Measurements from ENCODE around the gene LMX1A.
A peak's percentile ranks its signal among the peaks of the same experiment; 100 is the strongest.

Gene LMX1A

GRCh38 chr1:165265196-165265838 lies 91.2 kb downstream of the LMX1A start:
- no peak for DNase-seq (ENCODE audit: low spot score)

- DNase-seq (ENCODE audit: low spot score) = no peak
These were observed 96.6 kb downstream of the LMX1A start for GRCh38 chr1:165259706-165260428.

- no peak for DNase-seq (ENCODE audit: low spot score)
These were observed 97.3 kb downstream of the LMX1A start for GRCh38 chr1:165259236-165259635.

DNA sequence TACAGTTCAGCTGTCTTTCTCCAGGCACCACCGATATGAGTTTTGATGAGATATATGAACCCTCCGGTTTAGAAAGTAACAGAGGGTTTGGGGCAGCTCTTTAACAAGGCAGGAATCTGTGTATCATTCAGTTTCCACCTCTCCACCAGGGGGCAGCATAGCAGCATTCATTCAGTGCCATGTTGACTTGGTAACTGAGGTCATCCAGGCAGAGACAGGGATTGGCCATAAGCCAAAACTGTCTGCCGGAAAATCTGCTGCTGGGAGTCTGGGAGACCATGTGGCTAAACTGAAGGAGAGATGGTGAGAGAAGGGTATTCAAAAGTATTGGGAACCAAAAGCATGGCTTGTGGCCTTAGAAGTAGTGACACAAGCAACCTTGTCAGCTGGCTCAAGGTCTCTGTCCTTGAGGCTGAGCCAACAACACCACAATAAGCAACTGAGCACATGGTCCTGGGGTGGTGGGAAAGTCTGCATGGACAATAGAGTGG lies 98.5 kb downstream of the LMX1A start:
- peak; percentile 35 for DNase-seq (ENCODE audit: low spot score)

DNA sequence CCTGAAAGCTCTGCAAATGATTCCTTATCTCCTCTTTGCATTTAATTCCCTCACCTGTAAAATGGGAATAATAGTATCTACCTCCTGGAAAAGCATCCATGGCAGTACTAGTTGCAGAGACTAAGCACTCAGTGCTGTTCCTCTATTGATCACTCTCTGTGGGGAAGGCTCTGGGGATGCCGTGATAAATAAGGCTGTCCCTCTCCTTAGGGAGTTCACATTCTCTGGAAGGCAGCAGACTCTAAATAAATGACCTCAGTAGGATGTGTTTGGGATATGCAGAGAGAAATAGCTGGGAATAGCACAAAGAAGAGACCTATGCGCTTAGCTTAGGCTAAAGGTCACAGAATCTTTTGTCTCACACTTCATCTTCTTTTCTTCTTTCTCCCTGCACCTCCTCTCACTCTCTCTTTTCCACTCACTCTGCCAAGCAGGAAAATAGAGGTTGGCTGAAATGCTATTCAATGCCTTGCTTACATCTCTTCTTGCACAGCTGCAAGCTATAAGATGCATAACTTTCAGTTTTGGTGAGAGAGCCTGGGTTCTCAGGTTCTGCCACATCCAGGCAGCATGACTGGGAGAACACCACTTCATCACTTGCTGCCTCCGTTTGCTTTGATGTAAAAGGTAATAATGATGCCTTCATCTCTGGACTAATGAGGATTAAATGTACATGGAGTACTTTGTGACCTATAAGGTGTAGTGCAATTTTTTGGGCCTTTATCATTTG lies 101.5 kb downstream of the LMX1A start:
- DNase-seq (ENCODE audit: low spot score) = no peak

- DNase-seq (ENCODE audit: low spot score) = no peak
These were observed 102.1 kb downstream of the LMX1A start for GRCh38 chr1:165254376-165254775.

DNA sequence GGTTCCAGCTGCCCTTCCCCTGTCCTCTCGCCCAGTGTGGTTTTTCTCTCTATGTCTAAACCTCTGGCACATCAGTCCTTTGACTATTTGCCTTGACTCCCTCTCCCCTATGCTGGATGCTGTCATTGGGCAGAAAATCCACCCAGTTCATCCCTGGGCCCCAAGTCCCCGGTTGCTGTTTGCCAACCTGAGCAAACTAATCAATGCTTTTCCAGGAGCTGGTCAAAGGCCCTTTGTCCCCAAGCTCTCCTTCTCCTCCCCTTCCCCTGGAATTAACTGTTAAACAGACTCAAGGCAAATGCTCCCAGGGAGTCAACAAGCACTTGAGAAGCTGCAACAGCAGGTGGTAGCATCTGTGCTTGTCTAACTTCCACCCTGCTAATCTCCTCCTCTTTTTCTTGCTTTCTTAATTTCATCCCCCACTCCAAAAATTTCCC lies 102.7 kb downstream of the LMX1A start:
- DNase-seq (ENCODE audit: low spot score) = no peak

DNA sequence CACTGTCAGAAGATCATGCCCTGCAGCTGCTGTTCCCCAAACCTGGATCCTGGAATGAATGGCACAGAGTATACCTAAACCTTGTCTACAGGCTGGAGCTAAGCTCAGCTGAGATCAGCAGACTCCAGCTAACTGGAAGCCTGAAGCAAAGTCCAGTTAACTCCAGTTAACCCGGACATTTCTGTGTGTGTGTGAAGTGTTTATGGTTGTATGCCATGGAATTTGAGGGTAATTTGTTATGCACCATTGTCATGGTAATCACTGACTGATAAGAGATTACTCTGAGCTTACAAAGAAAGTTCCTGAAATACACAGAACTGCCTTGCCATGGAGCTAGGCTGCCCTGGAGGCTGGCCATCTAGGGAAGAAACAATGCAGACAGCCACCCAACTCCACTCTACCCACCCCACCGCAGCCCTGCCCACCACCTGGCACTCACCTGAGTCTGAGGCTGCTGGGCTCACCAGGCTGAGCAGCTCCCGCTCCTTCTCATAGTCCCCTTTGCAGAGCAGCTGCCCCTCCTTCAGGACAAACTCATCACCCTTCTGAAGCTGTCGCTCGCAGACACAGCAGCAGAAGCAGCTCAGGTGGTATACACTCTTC lies 107.4 kb downstream of the LMX1A start:
- DNase-seq (ENCODE audit: low spot score) = no peak

DNA sequence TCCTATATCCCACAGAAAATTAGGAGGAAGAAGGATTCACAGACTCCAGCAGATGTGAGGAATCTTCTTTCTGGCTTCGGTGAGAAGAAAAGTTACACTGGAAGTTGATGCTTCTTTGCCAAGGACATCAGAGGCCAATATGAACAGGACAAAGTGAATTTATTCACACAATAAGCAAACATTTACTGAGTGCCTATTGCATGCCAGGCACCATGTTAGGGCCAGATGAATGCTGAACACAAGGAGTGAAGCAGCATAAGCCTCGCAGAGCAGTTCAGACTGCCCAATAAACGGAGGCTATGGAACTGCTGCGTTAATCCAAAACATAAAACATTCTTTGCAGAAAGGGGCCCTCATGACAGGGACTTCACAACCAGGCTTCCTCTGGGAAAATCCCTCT lies 114.6 kb downstream of the LMX1A start:
- DNase-seq (ENCODE audit: low spot score) = no peak

DNA sequence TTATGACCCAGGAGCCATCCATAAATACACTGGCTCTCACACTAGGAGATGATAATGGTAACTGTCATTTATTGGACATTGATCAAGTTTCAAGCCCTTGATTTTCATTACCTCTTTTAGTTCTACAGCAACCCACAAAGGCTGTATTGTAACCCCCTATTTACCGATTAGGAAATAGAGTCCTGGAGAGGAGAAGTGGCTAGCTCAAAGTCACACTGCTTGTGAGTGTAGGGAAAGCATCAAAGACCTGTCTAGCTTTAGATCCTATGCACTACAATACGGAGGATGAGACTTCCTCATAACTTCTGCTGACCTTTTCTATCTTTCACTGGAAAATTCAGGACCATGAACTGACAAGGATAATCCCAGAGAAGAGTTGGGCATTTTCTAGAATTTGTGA lies 115.2 kb downstream of the LMX1A start:
- DNase-seq (ENCODE audit: low spot score) = no peak

- DNase-seq (ENCODE audit: low spot score) = no peak
These were observed 116.0 kb downstream of the LMX1A start for GRCh38 chr1:165240492-165240891.

- no peak for DNase-seq (ENCODE audit: low spot score)
These were observed 116.6 kb downstream of the LMX1A start for GRCh38 chr1:165239873-165240272.

- no peak for DNase-seq (ENCODE audit: low spot score)
These were observed 120.7 kb downstream of the LMX1A start for GRCh38 chr1:165235777-165236291.

DNA sequence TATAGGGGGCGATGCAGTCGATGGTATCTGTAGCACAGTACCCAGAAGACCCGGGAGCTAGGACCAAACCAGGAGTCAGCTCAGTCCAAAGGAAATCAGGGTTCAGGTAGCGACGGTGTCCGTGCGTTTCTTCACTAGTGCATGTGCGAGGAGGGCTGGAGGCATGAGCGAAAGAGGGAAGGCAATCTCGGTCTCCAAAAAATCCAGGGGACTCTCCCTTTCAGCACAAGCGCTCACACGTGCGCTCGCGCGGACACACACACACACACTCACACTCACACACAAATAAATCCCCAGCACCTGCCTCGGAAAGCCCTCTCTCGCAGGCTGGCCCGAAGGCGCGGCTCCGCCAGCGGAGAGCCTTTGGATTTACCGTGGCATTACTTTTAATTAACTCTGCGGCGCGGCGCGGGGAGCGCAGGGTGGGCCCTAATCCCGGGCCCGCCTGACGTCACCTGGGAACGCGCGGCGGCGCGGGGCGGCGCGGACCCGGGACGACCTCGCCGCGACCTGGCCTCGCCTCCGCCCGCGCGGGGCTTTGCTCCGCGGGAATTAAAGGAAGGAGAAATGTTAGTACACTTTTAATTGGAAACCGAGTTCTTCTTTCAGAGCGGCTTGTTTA lies 121.2 kb downstream of the LMX1A start:
- no peak for DNase-seq (ENCODE audit: low spot score)

DNA sequence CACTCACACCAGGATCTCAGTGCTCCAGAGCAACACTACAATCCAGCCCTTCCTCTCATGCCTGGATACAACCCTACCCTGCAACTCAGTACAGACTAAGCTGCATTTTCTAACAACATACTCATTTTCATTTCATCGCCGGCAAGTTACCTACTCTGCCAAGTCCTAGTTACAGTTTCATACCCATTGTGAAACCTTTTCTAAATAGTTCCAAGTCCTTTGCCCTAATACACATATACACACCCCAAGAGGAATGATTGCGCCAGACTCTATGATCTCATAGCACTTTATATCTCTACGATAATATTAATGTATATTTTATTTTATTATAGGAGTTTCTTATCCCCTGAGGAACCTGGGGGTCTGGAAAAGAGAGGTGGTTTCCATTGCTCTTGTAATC lies 122.4 kb downstream of the LMX1A start:
- DNase-seq (ENCODE audit: low spot score) = no peak

GRCh38 chr1:165228676-165229075 lies 127.8 kb downstream of the LMX1A start:
- DNase-seq (ENCODE audit: low spot score) = no peak

DNA sequence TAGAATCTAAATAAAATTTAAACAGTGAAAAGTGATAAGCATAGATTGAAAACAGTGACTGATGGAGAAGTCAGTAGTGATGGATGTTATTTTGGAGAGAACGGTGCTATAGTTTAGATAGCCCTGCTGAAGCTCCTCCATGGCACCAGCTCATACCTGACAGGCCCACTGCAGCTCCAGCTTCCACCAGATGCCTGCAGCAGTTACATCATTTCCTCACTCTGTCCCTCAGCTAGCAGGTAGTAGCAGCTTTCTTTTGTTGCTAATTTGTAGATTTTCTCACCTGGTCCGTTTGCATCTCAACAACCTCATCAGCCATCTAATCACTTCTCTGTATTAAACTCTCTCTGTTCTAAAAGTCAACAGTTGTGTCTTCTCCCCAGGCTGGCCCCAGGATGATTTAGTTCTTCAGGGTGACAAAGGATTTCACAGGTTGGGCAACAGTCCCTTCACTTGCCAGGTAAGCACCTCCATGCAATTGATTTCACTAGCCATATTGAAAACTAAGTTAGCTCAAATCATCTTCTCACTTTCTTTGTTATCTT lies 128.3 kb downstream of the LMX1A start:
- no peak for DNase-seq (ENCODE audit: low spot score)

DNA sequence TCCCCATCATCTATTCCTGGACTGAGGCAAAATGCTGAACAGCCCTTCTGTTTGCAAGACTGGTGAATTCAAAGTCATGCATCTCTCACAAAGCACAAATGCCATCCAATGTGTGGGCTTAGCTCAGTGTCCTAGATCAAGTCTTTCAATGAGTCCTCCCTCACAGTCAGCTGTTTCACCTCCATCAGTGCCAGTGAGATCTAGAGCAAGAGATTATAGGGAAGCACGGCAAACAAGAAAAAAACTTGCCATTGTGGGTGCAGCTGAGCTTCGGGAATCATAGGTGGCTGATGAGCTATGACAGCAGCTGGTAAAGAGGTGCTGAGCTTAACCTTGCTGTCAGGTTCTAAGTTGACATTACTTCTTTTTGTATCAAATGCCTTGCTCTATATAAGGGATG lies 130.2 kb downstream of the LMX1A start:
- DNase-seq (ENCODE audit: low spot score) = no peak

DNA sequence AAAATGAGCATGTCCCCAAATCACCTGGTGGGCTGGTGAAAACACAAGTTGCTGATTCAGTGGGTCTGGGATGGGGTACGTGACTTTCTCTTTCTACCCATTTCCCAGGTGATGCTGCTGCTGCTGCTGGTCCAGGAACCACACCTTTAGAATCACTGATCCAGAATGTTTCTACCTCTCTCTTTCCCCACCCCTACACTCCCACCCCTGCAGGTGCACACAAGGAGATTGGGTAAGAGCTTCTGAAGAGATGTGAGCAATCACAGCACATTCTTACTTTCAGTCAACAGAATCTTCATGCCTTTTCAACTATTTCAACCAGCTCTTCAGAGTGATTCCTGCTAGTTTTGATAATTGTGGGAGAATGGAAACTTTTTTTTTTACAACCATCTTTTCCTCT lies 130.9 kb downstream of the LMX1A start:
- no peak for DNase-seq (ENCODE audit: low spot score)

GRCh38 chr1:165225062-165225461 lies 131.5 kb downstream of the LMX1A start:
- DNase-seq (ENCODE audit: low spot score) = no peak

- DNase-seq (ENCODE audit: low spot score) = no peak
These were observed 132.0 kb downstream of the LMX1A start for GRCh38 chr1:165224504-165224903.

DNA sequence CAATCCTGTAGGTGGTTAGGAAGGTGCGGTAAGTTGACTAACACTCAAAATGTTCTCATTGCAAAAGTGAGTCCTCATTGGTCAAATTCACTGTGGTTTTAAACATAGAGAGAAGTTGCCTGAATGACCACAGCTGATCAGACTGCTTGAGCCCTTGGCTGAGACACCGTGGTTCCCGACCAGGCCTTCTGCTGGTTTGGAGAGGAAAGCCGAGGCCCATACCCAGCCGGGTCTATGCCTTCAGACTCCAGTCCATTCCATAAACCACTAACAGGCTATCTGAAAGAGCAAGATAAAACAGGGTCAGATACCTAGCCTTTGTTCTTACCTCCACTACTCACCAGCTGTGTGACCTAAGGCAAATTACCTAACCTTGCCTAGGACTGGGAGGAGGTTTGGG lies 133.9 kb downstream of the LMX1A start:
- no peak for DNase-seq (ENCODE audit: low spot score)

All from germinal center (tissue), 1 donor.